GM06990 (cell line): Measurements from ENCODE around the gene TRAF3IP1.
A peak's percentile ranks its signal among the peaks of the same experiment; 100 is the strongest.

Source experiments
- DNase-seq: peaks from one replicate; pipeline ENCODE4 v3.0.0-alpha.2; 2011; ENCODE audit not compliant: insufficient read length; ENCODE audit errors: extremely low read depth
- H3K27me3 ChIP-seq: replicated peaks from 2 replicates; pipeline ENCODE4 v1.6.0; 2011; ENCODE audit warnings: low read length; ENCODE audit not compliant: control insufficient read depth, insufficient read depth
- H3K36me3 ChIP-seq: 2 replicates; pipeline ENCODE4 v1.5.1; 2011; ENCODE audit warnings: low read length; ENCODE audit not compliant: control insufficient read depth, insufficient read depth
- H3K4me3 ChIP-seq: replicated peaks from 2 replicates; pipeline ENCODE4 v1.5.1; 2011; ENCODE audit warnings: low read depth, mild to moderate bottlenecking, control low read depth, low read length
- TF ChIP-seq, protein P1 (sequence below): IDR thresholded peaks from 2 replicates; pipeline ENCODE4 v1.5.1; 2011; ENCODE audit warnings: low read length, control low read depth, mild to moderate bottlenecking, inconsistent platforms; ENCODE audit not compliant: insufficient read depth, poor library complexity, severe bottlenecking

TRAF3IP1 gene

DNA sequence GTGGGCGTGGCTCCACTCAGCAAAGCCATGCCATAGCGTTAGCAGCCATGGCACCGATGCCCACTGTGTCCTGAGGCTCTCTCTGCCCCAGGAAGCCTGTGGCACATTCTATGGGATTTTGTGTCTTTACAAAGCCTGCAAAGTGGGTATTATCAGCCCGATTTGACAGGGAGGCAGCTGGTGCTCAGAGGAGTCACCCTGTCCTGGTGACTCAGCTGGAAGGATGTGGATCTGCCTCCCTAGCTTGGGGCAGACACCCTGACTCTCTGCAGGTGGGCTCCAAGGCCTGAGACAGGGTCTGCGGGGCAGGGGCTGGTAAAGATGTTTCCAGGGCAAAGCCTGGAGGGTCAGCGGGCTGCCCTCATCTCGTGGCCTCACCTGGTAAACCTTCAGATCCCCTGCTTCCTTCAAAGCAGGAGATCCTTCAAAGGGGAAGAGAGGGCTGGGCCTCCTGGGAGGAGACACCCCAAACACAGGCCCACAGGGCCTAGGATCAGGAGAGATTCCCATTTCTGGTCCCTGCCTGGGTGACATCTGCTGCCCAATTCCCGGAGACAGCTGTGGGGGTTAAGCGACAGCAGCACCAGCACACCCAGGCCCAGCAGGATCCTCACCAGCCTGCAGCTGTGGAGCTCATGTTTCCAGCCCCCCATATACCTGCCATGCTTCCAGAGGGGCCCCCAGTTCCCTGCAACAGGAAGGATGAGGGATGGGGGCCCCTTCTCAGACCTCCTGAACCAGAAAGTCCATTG, 103.4 kb downstream of the TRAF3IP1 start:
- Histone ChIP-seq H3K27me3 (no peaks in the 10 kb centered on the region), H3K4me3 (no peak overlapping the region), H3K36me3 (no peaks in the 10 kb centered on the region)
- DNase-seq, result no peak
- TF ChIP-seq, protein P1, sequence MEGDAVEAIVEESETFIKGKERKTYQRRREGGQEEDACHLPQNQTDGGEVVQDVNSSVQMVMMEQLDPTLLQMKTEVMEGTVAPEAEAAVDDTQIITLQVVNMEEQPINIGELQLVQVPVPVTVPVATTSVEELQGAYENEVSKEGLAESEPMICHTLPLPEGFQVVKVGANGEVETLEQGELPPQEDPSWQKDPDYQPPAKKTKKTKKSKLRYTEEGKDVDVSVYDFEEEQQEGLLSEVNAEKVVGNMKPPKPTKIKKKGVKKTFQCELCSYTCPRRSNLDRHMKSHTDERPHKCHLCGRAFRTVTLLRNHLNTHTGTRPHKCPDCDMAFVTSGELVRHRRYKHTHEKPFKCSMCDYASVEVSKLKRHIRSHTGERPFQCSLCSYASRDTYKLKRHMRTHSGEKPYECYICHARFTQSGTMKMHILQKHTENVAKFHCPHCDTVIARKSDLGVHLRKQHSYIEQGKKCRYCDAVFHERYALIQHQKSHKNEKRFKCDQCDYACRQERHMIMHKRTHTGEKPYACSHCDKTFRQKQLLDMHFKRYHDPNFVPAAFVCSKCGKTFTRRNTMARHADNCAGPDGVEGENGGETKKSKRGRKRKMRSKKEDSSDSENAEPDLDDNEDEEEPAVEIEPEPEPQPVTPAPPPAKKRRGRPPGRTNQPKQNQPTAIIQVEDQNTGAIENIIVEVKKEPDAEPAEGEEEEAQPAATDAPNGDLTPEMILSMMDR, result no peak

DNA sequence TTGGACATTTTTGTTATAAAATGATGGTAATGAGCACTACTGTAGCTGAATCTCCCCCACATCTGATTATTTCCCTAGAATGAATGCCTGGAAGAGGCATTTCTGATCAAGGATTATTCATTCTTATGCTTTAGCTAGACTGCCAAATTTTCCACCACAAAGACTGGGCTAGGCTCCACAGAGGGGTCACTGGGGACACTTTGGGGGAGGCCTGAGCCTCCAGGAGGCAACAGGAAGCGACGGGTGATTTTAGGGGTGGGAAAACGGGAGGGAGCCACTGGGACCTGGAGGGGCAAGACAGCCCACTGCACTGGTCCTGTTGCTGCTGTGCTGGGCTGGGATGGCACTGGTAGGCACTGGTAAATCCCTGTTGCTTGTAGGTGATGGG, 104.0 kb downstream of the TRAF3IP1 start:
- no peaks in the 10 kb centered on the region for H3K36me3 ChIP-seq
- TF ChIP-seq, protein P1, result no peak
- no peaks in the 10 kb centered on the region for H3K27me3 ChIP-seq
- H3K4me3 ChIP-seq, result no peak overlapping the region
- DNase-seq, result no peak

DNA sequence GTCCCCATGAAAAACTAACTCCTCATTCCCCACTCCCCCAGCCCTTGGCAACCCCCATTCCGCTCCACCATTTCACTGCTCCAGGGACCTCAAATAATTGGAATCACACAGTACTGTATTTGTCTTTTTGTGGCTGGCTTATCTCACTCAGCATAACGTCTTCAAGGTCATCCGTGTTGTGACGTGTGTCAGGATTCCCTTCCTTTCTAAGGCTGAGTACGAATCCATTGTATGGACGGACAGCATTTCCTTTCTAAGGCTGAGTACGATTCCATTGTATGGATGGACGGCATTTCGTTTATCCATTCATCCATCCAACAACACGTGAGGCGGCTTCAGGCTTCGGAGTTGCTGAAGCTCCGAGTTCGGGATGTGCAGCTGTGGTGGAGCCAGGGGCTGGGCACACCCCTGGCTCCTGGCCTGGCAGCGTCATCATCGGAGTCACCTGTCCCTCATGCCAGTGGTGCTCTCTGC, 105.2 kb downstream of the TRAF3IP1 start:
- no peak for DNase-seq
- no peak overlapping the region; the same call in 1 of the 2 replicates for H3K4me3 ChIP-seq
- H3K27me3 ChIP-seq, result no peaks in the 10 kb centered on the region
- TF ChIP-seq, protein P1, result no peak
- peaks cover 1% of the 10 kb centered on the region for H3K36me3 ChIP-seq

DNA sequence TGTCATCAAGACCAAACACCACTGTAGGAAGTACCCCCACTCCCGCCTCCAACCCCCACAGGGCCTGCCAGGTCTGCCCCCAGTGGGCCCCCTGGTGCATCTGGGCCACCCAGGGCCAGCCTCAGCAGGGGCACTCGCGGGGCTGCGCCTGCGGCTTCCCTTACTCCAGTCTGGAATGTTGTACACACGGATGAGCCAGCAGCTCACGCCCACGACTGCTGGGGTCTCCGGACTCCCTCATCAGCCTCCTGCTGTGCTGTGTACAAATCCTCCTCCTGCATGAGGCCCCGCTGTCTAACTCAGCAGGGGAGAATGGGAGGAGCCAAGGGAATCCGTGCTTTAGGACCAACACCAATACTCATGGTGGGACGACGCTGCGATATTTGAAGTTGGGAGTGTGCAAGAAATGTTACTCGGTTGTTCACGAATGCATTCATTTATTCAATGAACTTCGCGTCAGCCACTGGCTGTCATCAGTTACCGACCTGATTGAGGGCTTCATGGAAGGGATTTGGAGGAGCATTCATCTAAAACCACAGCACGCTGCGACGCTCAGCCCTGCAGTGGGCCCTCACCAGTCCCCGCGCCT, 105.8 kb downstream of the TRAF3IP1 start:
- TF ChIP-seq, protein P1, result no peak
- H3K36me3 ChIP-seq, result peaks cover 4% of the 10 kb centered on the region
- H3K4me3 ChIP-seq, result peak overlapping the region; percentile 81
- H3K27me3 ChIP-seq, result no peaks in the 10 kb centered on the region
- peak; percentile 36 for DNase-seq

DNA sequence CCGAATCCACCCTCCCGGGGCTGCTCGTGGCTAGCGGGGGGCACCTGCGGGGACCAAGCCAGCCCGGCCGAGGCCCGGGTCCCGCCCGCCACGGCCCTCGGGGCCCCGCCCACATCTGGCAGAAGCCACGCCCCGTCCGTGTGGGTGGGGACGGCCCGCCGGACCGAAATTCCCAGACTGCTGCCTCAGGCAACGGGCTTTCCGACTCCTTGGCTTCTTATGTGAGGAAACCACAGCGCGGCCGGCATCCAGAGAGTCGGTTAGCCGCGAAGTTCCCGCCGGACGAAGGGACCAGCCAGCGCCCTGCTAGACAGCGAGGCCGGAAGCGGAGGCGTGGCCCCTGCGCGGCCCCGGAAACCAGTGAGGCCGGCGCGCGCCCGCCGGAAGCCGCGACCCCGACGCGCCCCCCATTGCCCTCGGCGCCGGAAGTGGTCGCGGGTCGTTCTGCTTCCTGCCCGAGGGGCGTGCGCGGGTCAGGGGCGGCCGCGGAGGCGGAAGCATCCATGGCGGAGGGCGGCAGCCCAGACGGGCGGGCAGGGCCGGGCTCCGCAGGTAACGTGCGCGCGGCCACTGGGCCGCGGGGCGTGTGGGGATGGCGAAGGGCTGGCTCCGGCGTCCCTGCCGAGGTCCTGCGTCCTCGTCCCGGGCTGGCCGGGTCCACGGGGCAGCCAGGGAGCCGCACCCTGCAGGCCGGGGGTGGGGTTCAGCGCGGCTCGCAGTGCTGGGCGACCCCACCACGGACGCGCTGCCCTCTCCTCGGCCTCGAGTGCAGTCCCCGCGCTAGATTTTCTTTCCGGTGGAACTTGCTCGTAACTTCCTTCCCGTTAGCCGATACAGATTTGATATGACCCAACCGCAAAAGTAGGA, 106.5 kb downstream of the TRAF3IP1 start, which contains the start of gene ASB1:
Gene ASB1 (plus strand): TSS at position 360 of the 867 bp plus-strand sequence. CDS start 144 bp downstream, at position 504.
- H3K4me3 ChIP-seq, result peak within 1 kb of the TSS; percentile 81
- TF ChIP-seq, protein P1, result no peak
- no peaks in the 10 kb centered on the region for H3K27me3 ChIP-seq
- DNase-seq, result peak; percentile 90
- peaks cover 4% of the 10 kb centered on the region for H3K36me3 ChIP-seq
